Epithelial cell of esophagus (primary cell): Measurements from ENCODE around the gene DGKE.

Experiments
- DNase-seq: peaks from one replicate; pipeline ENCODE4 v3.0.0; 2010; ENCODE audit warnings: low read depth
- H3K4me3 ChIP-seq: 2 replicates; pipeline ENCODE4 v1.5.1; 2011; ENCODE audit warnings: mild to moderate bottlenecking, low read length, control low read depth
- CTCF ChIP-seq: IDR thresholded peaks from 2 replicates; pipeline ENCODE4 v1.5.1; 2011; ENCODE audit warnings: low read depth, mild to moderate bottlenecking, low read length, control low read depth, inconsistent platforms; ENCODE audit not compliant: insufficient read depth; ENCODE audit errors: missing control alignments

Gene DGKE

GRCh38 chr17:56842577-56842976 lies 8.6 kb downstream of the DGKE start:
- DNase-seq, result no peak
- TF ChIP-seq CTCF, result no peak
- no peak overlapping the region for H3K4me3 ChIP-seq

DNA sequence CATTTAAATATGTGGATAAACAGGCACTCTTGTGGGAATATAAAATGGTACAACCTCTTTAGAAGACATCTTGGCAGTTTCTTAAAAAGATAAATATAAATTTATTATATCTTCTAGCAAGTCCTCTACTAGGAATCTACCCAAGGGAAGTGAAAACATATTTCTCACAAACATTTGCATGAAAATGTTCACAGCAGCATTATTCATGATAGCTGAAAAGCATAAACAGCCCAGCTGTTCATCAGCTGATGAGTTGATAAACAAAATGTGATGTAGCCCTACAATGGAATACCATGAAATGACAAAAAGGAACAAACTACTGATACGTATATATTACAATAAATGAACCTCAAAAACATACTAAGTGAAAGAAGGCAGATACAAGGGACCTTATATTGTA lies 12.0 kb downstream of the DGKE start:
- no peak for TF ChIP-seq CTCF

GRCh38 chr17:56847106-56847505 lies 13.2 kb downstream of the DGKE start:
- no peak for TF ChIP-seq CTCF
- H3K4me3 ChIP-seq, result no peak overlapping the region
- DNase-seq, result no peak

More for the DNA sequence above, 12.0 kb downstream of the DGKE start:
- no peak overlapping the region for H3K4me3 ChIP-seq
- DNase-seq, result no peak

- no peak overlapping the region for H3K4me3 ChIP-seq
- no peak for TF ChIP-seq CTCF
- DNase-seq, result no peak
Measured at GRCh38 chr17:56849131-56849530, 15.2 kb downstream of the DGKE start.

- no peak for TF ChIP-seq CTCF
- no peak overlapping the region for H3K4me3 ChIP-seq
- DNase-seq, result no peak
Measured at GRCh38 chr17:56850591-56850990, 16.6 kb downstream of the DGKE start.

DNA sequence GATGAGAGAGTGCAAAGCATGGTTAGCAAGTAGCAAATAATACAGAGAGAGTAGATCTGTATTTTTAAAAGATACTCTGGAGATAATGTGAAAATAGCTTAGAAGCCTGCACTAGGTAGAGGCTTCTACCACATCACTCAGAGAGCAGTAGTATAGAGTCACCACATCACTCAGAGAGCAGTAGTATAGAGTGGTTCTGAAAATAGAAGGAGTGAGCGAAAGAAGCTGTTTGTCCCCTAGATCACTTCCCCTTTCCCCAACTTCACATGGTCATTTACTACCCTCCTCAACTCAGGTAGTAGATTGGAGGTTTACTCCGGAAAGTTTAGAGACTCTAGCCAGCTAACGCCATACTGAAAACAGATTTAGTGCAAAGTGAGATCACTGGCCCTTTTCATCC lies 17.1 kb downstream of the DGKE start:
- no peak for DNase-seq
- TF ChIP-seq CTCF, result no peak
- H3K4me3 ChIP-seq, result no peak overlapping the region

GRCh38 chr17:56861899-56862298 lies 27.9 kb downstream of the DGKE start:
- H3K4me3 ChIP-seq, result no peak overlapping the region
- no peak for TF ChIP-seq CTCF
- no peak for DNase-seq
